HepG2 (cell line): ENCODE results near the gene ATP8A2. TPM values are rescaled to one million over a fixed set of nuclear protein-coding genes. Genes with fewer than 3 reads are reported as not detected.

Experiments
- ATF7 ChIP-seq, 2 experiments: fragments of 450-650 bp in 1 of 2; sonication (generic) in 1 of 2; formaldehyde crosslinking in 1 of 2; IDR thresholded peaks; 2 replicates each; pipeline versions ENCODE4 v1.4.0 to v1.6.1; 2016 to 2020; ENCODE audit warnings: antibody characterized with exemption in 1 of 2, mild to moderate bottlenecking in 1 of 2, missing genetic modification reagents in 1 of 2
- MXI1 ChIP-seq: IDR thresholded peaks from 3 replicates; pipeline ENCODE4 v1.6.1; 2012; ENCODE audit warnings: low read depth, low read length, inconsistent platforms, borderline replicate concordance
- PAXIP1 ChIP-seq: sonication (generic); formaldehyde crosslinking; conservative IDR thresholded peaks from 2 replicates; pipeline ENCODE4 v1.4.0; 2020; ENCODE audit warnings: mild to moderate bottlenecking, missing genetic modification reagents, moderate library complexity
- SMC3 ChIP-seq: IDR thresholded peaks from 2 replicates; pipeline ENCODE4 v1.6.1; 2011; ENCODE audit warnings: low read length, improper control_type of control experiment
- SNAI1 ChIP-seq: sonication (generic); formaldehyde crosslinking; IDR thresholded peaks from 2 replicates; pipeline ENCODE4 v1.5.0; 2020; ENCODE audit warnings: mild to moderate bottlenecking, missing genetic modification reagents, borderline replicate concordance
- TOE1 ChIP-seq: sonication (generic); formaldehyde crosslinking; IDR thresholded peaks from 2 replicates; pipeline ENCODE4 v1.4.0; 2020; ENCODE audit warnings: mild to moderate bottlenecking, missing genetic modification reagents
- ZNF318 ChIP-seq: sonication (generic); formaldehyde crosslinking; IDR thresholded peaks from 2 replicates; pipeline ENCODE4 v1.4.0; 2020; ENCODE audit warnings: mild to moderate bottlenecking, missing genetic modification reagents
- ZNF546 ChIP-seq: sonication (generic); formaldehyde crosslinking; conservative IDR thresholded peaks from 2 replicates; pipeline ENCODE4 v1.8.1; 2023; ENCODE audit warnings: mild to moderate bottlenecking, missing genetic modification reagents
- polyA plus RNA-seq, 8 experiments: library from polyadenylated mRNA; depleted of rRNA in 3 of 8; stranded (reverse) in 7 of 8; unstranded in 1 of 8; fragments of >200 nt; fragmentation: Illumina TruSeq in 4 of 8; extraction: Trizol in 4 of 8; gene quantifications; 2 replicates each; pipeline versions ENCODE4 v1.2.1 to v1.2.3, GENCODE V29; 2011 to 2016; ENCODE audit warnings: low read depth in 4 of 8, missing spikeins in 1 of 8, mixed read lengths in 1 of 8; ENCODE audit not compliant: insufficient read depth in 1 of 8
- total RNA-seq, 5 experiments: library from RNA; depleted of rRNA; stranded (reverse); fragments of >200 nt; fragmentation: Illumina TruSeq; extraction: Trizol; gene quantifications; 2 replicates each; pipeline ENCODE4 v1.2.3, GENCODE V29; 2016; ENCODE audit warnings: low read depth in 1 of 5
- TF ChIP-seq, protein P1 (sequence below): sonication (generic); formaldehyde crosslinking; IDR thresholded peaks from 2 replicates; pipeline ENCODE4 v1.4.0; 2020; ENCODE audit warnings: mild to moderate bottlenecking, missing genetic modification reagents

ATP8A2 gene
- total and polyA plus RNA-seq, 2 of the 13 experiments (the other 11 are each of a cell fraction or from before 2014, with no cell fraction given): 0.09 TPM; not detected in 1

- TF ChIP-seq ZNF318 (CRISPR knock-in tag): no peak
- no peak for TF ChIP-seq ZNF546 (CRISPR knock-in tag)
- TF ChIP-seq, protein P1, sequence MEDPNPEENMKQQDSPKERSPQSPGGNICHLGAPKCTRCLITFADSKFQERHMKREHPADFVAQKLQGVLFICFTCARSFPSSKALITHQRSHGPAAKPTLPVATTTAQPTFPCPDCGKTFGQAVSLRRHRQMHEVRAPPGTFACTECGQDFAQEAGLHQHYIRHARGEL (CRISPR knock-in tag): no peak
- no peak for TF ChIP-seq TOE1 (CRISPR knock-in tag)
- TF ChIP-seq ATF7 (IDR thresholded peaks at IDR 0.05): no peak
- no peak for TF ChIP-seq ATF7 (CRISPR knock-in tag; IDR thresholded peaks at IDR 0.05)
- no peak for TF ChIP-seq SNAI1
- TF ChIP-seq MXI1: no peak
- TF ChIP-seq PAXIP1 (CRISPR knock-in tag): no peak
- no peak for TF ChIP-seq SMC3
Measured at GRCh38 chr13:25409938-25410337, 38.2 kb downstream of the ATP8A2 start (continued).
